ENCODE data around the gene TIAM2. TPM values are rescaled to one million over a fixed set of nuclear protein-coding genes. Genes with fewer than 3 reads are reported as not detected.

TIAM2 gene
- total RNA-seq, 1 donor from 2014 or later: 36.8 TPM

GRCh38 chr6:155244434-155244833, 249.3 kb downstream of the TIAM2 start:
- Mint-ChIP-seq H3K27me3 (ENCODE audit: low read depth) (no peaks in the 10 kb centered on the region), H3K27ac (ENCODE audit: unreplicated experiment) (no peak overlapping the region)

GRCh38 chr6:155245193-155245592, 250.1 kb downstream of the TIAM2 start:
- Mint-ChIP-seq H3K9me3 (no peaks in the 10 kb centered on the region), H3K4me1 (peaks cover 9% of the 10 kb centered on the region), H3K27me3 (ENCODE audit: low read depth) (no peaks in the 10 kb centered on the region), H3K27ac (ENCODE audit: unreplicated experiment) (peak overlapping the region; percentile 63), H3K36me3 (ENCODE audit: low read depth) (peaks cover 34% of the 10 kb centered on the region), H3K4me3 (no peak overlapping the region)
- no peak for TF ChIP-seq CTCF (conservative IDR thresholded peaks at IDR 0.05)
- DNase-seq (ENCODE audit: low read depth, low spot score): no peak

More at GRCh38 chr6:155244434-155244833, 249.3 kb downstream of the TIAM2 start:
- Mint-ChIP-seq H3K9me3 (no peaks in the 10 kb centered on the region), H3K4me3 (no peak overlapping the region), H3K4me1 (peaks cover 9% of the 10 kb centered on the region), H3K36me3 (ENCODE audit: low read depth) (peaks cover 37% of the 10 kb centered on the region)
- no peak for DNase-seq (ENCODE audit: low read depth, low spot score)
- TF ChIP-seq CTCF (conservative IDR thresholded peaks at IDR 0.05): no peak

- Mint-ChIP-seq H3K4me3 (no peak overlapping the region), H3K27me3 (ENCODE audit: low read depth) (no peaks in the 10 kb centered on the region), H3K4me1 (peaks cover 9% of the 10 kb centered on the region), H3K27ac (ENCODE audit: unreplicated experiment) (no peak overlapping the region), H3K36me3 (ENCODE audit: low read depth) (peaks cover 28% of the 10 kb centered on the region), H3K9me3 (no peaks in the 10 kb centered on the region)
- TF ChIP-seq CTCF (conservative IDR thresholded peaks at IDR 0.05): no peak
- no peak for DNase-seq (ENCODE audit: low read depth, low spot score)
These were observed 250.7 kb downstream of the TIAM2 start for GRCh38 chr6:155245831-155246230.

GRCh38 chr6:155246825-155247224, 251.7 kb downstream of the TIAM2 start:
- Mint-ChIP-seq H3K36me3 (ENCODE audit: low read depth) (peaks cover 22% of the 10 kb centered on the region), H3K27ac (ENCODE audit: unreplicated experiment) (no peak overlapping the region), H3K4me3 (no peak overlapping the region), H3K27me3 (ENCODE audit: low read depth) (no peaks in the 10 kb centered on the region), H3K9me3 (no peaks in the 10 kb centered on the region), H3K4me1 (peaks cover 9% of the 10 kb centered on the region)
- no peak for DNase-seq (ENCODE audit: low read depth, low spot score)
- TF ChIP-seq CTCF (conservative IDR thresholded peaks at IDR 0.05): no peak

GRCh38 chr6:155247618-155248007, 252.5 kb downstream of the TIAM2 start:
- Mint-ChIP-seq H3K27me3 (ENCODE audit: low read depth) (no peaks in the 10 kb centered on the region), H3K27ac (ENCODE audit: unreplicated experiment) (no peak overlapping the region), H3K4me1 (peaks cover 5% of the 10 kb centered on the region), H3K9me3 (no peaks in the 10 kb centered on the region), H3K4me3 (no peak overlapping the region), H3K36me3 (ENCODE audit: low read depth) (peaks cover 16% of the 10 kb centered on the region)
- DNase-seq (ENCODE audit: low read depth, low spot score): no peak
- no peak for TF ChIP-seq CTCF (conservative IDR thresholded peaks at IDR 0.05)

Data from neural crest cell (in vitro differentiated cells).